Ectodermal cell (in vitro differentiated cells): ENCODE results near the gene CFAP299.
"Not testable (repeated sequence)": the region's sequence is repeated elsewhere in the genome, so short reads cannot be mapped to it uniquely, and the experiment has no call there.

Experiments
- H3K27ac ChIP-seq: 2 replicates; pipeline ENCODE4 v1.7.0; 2013; ENCODE audit warnings: mild to moderate bottlenecking, low read depth, low read length; ENCODE audit not compliant: insufficient read depth, poor library complexity, severe bottlenecking
- H3K27me3 ChIP-seq: 2 replicates; pipeline ENCODE4 v1.7.0; 2013; ENCODE audit warnings: mild to moderate bottlenecking, low read length; ENCODE audit not compliant: insufficient read depth, control insufficient read depth, poor library complexity, severe bottlenecking
- H3K36me3 ChIP-seq: one replicate; pipeline ENCODE4 v1.7.0; 2013; ENCODE audit warnings: low read length; ENCODE audit not compliant: control insufficient read depth, insufficient read depth
- H3K4me1 ChIP-seq: one replicate; pipeline ENCODE4 v1.7.0; 2013; ENCODE audit warnings: low read length; ENCODE audit not compliant: control insufficient read depth, insufficient read depth
- H3K4me3 ChIP-seq: 2 replicates; pipeline ENCODE4 v1.7.0; 2013; ENCODE audit warnings: low read depth, low read length, control low read depth; ENCODE audit not compliant: insufficient read depth
- H3K9me3 ChIP-seq: 2 replicates; pipeline ENCODE4 v1.7.0; 2013; ENCODE audit warnings: mild to moderate bottlenecking, low read length, moderate library complexity; ENCODE audit not compliant: control insufficient read depth
- WGBS, 2 experiments: methylation state at CpG; one replicate each; pipeline ENCODE4 v1.1.7; 2013; ENCODE audit warnings: missing lambda C conversion rate in 2 of 2; 5-methylcytosine and 5-hydroxymethylcytosine counted together

The CFAP299 gene

DNA sequence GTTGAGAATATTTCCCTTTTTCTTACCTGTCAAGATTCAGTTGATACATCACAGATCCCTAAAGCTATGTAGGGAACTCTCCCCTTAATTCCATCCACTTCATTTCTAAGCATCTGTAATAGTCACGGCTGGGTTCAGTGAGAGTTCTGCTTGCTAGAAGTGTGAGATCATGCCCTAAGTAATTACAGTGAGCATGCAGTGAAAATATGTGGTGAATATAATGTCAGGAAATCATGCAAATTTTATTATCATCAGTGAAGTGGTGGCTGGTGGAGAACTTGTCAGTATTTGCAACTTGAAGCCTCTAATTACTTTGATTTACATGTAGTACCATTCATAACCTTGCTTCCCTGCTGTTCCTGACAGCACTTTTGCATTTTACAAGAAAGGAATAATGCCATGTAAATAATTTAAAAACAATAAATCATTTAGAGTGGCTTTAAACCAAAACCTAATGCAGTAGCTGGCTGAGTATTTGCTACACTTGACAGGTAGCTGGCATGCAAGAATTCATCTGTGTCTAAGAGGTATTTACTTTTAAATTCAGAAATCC is 28.3 kb upstream of the CFAP299 start:
- WGBS, 2 experiments = 69 to 78% methylated on average over 1 of the region's 1 CpG
- no peak overlapping the region for H3K4me3 ChIP-seq
- H3K27ac ChIP-seq = no peak overlapping the region
- H3K9me3 ChIP-seq = no peaks in the 10 kb centered on the region
- H3K36me3 ChIP-seq = no peaks in the 10 kb centered on the region
- no peaks in the 10 kb centered on the region for H3K27me3 ChIP-seq
- H3K4me1 ChIP-seq = no peaks in the 10 kb centered on the region

DNA sequence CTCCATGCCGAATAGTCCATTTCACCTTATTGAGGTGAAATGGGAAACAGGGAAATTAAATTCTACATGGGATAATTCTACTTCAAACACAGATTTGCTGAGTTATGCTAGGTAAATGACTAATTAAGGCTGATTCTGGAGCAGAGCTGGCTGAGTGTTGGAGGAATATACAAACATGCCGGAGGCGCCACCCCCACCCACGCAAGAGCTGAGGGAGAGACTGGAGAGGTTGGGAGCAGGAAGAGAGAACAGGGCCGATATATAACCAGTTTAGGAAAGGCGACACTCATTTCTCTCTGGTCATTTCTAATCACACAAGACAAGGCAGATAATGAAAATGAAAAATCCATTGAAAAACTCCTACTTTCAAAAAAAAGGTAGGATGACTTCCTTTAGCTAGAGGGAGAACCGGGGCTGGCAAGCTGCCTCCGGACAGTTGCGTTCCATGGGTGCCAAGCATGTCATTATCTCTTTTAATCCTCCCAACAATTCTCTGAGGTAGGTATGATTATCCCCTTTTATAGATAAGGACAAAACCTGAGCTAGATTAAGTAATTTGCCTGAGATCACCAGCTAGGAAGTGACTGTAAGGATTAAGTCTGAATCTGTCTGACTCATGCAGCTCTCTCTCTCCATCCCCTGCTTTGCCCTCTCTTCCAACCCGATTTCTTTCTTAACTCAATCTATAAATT is 27.6 kb upstream of the CFAP299 start:
- 74 to 82% methylated on average over 6 to 10 of the region's 10 CpGs for WGBS, 2 experiments
- Histone ChIP-seq H3K9me3 (no peaks in the 10 kb centered on the region), H3K27me3 (no peaks in the 10 kb centered on the region), H3K4me3 (no peak overlapping the region), H3K4me1 (no peaks in the 10 kb centered on the region), H3K27ac (no peak overlapping the region), H3K36me3 (no peaks in the 10 kb centered on the region)

DNA sequence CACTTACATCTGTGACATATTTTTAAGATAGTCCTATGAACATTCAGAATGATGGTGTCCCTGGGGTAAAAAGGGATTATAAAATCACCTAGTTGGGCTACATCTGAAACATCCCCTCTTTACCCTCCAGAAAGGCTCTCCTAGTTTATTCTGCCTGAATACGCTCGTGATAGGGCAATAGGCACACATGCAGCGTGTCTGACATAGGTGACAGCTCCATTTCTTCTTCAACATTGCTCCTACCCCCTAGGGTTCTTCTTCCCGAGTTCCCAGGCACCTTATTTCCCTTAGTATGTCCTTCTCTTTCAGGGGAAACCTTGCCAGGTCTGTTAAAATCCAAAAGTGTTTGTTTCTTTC is 27.1 kb upstream of the CFAP299 start:
- no peaks in the 10 kb centered on the region for H3K36me3 ChIP-seq
- H3K9me3 ChIP-seq = no peaks in the 10 kb centered on the region
- WGBS, 2 experiments = 63 to 67% methylated on average over 4 of the region's 4 CpGs
- H3K27ac ChIP-seq = no peak overlapping the region
- H3K4me3 ChIP-seq = no peak overlapping the region
- H3K4me1 ChIP-seq = no peaks in the 10 kb centered on the region
- no peaks in the 10 kb centered on the region for H3K27me3 ChIP-seq

DNA sequence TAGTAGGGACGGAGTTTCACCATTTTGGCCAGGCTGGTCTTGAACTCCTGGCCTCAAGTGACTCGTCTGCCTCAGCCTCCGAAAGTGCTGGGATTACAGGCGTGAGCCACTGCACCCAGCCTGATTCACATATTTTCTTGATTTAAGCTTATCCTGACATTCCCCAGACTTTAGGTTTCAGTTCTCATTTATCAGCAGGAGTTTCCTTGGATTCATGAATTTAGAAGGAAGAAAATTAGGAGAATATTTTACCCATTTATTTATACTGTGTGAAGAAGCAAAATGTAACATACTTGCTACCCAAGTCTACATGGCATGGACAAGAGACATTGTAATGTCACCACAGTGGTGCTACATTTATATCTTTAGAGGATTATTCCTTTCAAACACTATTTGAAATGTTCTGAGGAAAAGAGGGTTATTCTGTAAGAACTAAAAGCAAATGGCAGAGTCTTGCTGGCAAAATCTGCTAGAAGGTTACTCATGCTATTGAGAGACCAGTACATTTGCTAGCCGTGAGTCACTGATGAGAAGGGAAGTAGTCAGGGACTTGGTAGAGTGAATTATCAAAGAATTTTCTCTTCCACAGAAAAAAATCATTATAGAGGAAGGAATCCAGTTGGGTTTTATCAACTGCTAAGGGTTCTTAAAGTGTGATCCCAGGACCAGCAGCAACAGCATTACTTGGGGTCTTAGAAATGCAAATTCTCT is 26.1 kb upstream of the CFAP299 start:
- Histone ChIP-seq H3K27me3 (no peaks in the 10 kb centered on the region), H3K4me1 (no peaks in the 10 kb centered on the region), H3K9me3 (no peaks in the 10 kb centered on the region), H3K27ac (no peak overlapping the region), H3K36me3 (no peaks in the 10 kb centered on the region), H3K4me3 (no peak overlapping the region)
- WGBS, 2 experiments = 74 to 93% methylated on average over 3 to 5 of the region's 5 CpGs

DNA sequence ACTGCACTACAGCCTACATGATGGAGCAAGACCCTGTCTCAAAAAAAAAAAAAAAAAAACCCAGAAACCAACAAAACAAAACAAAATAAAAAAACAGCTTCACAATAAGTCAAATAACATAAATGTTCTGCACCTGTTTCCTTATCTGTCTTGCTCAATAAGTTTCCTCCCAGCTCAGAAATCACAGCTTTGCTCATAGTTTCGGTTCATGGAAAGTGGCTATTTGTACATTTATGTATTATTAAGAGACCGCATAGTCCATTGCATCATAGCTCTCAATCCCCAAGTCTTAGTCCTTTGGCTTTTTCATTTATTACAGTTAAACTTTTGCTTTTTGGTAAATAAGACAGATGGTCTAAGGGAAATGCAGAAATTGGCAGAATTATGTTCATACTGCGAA is 24.4 kb upstream of the CFAP299 start:
- 99 to 100% methylated on average over 1 to 3 of the region's 3 CpGs for WGBS, 2 experiments
- Histone ChIP-seq H3K36me3 (no peaks in the 10 kb centered on the region), H3K4me3 (no peak overlapping the region), H3K27me3 (no peaks in the 10 kb centered on the region), H3K9me3 (no peaks in the 10 kb centered on the region), H3K27ac (no peak overlapping the region), H3K4me1 (no peaks in the 10 kb centered on the region)

DNA sequence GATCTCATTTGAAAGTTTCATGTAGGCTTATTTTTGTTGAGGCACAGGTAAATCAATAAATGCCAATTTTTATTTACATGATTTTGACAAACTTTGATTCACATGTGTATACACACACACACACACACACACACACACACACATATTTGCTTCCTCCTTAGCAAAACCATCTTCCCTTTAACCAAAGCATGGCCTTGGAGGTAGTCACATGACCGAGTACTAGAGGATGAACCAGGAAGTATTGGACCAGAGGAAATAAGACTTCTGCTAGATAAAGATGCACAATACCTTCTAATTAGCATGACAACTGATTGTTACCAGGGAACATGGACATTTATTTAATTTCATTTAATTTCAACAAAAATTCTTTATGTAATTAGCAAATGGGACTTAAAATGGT is 23.4 kb upstream of the CFAP299 start:
- 100% methylated on average over 1 of the region's 1 CpG for WGBS, 2 experiments
- H3K4me1 ChIP-seq = no peaks in the 10 kb centered on the region
- H3K9me3 ChIP-seq = no peaks in the 10 kb centered on the region
- H3K4me3 ChIP-seq = no peak overlapping the region
- no peak overlapping the region for H3K27ac ChIP-seq
- H3K36me3 ChIP-seq = no peaks in the 10 kb centered on the region
- H3K27me3 ChIP-seq = no peaks in the 10 kb centered on the region

DNA sequence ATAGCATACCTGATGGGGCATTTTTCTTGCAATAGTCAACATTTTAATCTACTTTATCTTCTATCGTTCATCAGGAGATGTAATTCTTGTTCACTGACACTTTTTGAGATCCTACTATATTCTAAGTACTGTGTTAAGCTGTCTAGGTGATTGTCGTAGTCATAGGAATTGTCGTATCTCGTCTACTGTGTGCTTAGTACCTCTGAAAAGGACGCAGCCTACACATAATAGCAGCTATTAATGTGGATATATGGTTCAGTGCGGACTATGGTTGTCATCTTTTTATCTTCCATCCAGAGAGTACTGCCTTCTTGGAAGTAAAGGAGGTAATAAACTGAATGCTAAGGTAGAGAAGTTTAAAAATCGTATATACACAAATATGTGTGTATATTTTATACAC is 21.9 kb upstream of the CFAP299 start:
- no peak overlapping the region for H3K27ac ChIP-seq
- H3K36me3 ChIP-seq = no peaks in the 10 kb centered on the region
- no peaks in the 10 kb centered on the region for H3K9me3 ChIP-seq
- 76% methylated on average over 5 to 6 of the region's 7 CpGs for WGBS, 2 experiments
- H3K4me1 ChIP-seq = no peaks in the 10 kb centered on the region
- H3K4me3 ChIP-seq = no peak overlapping the region
- H3K27me3 ChIP-seq = no peaks in the 10 kb centered on the region

DNA sequence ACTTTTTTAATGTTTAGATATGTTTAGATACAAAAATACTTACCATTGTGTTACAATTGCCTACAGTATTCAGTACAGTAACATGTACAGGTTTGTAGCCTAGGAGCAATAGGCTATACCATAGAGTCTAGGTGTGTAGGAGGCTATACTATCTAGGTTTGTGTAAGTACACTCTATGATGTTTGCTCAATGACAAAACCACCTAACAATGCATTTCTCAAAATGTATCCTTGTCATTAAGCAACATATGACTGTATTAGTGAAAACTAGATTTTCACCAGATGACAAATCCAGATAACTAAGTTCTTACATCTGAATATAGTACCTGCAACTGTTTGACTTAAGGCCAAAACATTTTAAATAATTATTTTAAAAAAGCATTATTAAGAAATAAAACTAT is 19.7 kb upstream of the CFAP299 start:
- H3K9me3 ChIP-seq, H3K4me1 ChIP-seq, H3K27ac ChIP-seq: not testable (repeated sequence)

DNA sequence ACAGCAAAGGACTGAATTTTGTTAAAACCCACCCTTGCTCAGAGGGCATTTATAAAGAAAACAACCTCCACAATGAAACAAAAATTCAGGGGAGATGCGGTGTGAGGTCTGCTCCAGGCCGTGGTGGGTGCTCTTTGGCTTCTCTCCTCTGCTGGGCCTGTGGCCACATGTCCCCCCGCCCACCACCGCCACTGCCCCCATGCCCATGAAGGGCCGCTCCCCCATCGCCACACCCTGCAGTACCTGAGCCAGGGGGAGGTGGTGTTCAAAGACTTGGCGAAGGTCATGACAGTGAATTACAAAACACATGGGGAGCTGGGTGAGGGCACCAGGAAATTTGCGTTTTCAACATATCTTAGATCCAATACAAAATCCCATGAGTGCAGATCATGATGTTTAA is 14.2 kb upstream of the CFAP299 start:
- H3K4me3 ChIP-seq = no peak overlapping the region
- peaks cover 4% of the 10 kb centered on the region for H3K27me3 ChIP-seq
- no peaks in the 10 kb centered on the region for H3K4me1 ChIP-seq
- H3K9me3 ChIP-seq = no peaks in the 10 kb centered on the region
- no peak overlapping the region for H3K27ac ChIP-seq
- WGBS, 2 experiments = 95 to 98% methylated on average over 8 of the region's 8 CpGs
- no peaks in the 10 kb centered on the region for H3K36me3 ChIP-seq

More for the DNA sequence above, 19.7 kb upstream of the CFAP299 start:
- not testable (repeated sequence) for H3K36me3 ChIP-seq, H3K4me3 ChIP-seq, H3K27me3 ChIP-seq

DNA sequence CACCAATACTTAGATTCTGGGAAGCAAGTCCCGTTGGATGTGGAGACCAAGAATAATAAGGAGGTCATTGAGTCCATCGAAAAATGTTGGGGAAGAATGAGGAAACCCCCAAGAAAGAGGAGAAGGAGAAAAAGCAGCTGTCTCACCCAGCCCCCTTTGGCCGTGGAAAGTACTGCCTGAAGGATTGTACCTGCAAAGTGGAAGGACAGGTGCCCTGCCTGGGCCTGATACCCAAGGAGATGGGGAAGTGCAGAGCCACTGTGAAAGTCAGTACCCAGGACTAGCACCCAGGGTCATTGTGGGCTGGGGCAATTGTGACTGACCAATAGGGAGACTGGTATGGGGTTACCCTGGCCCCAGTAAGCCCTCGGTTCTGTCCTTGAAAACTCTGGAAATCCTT is 13.8 kb upstream of the CFAP299 start:
- Histone ChIP-seq H3K36me3 (no peaks in the 10 kb centered on the region), H3K27me3 (peaks cover 4% of the 10 kb centered on the region), H3K4me3 (no peak overlapping the region), H3K4me1 (no peaks in the 10 kb centered on the region), H3K27ac (no peak overlapping the region), H3K9me3 (no peaks in the 10 kb centered on the region)
- whole genome bisulfite sequencing, 2 experiments = 88 to 92% methylated on average over 4 of the region's 4 CpGs
